Measurements from ENCODE around the gene CPOX. TPM values are rescaled to one million over a fixed set of nuclear protein-coding genes. Genes with fewer than 3 reads are reported as not detected.

The CPOX gene
- total RNA-seq, 2 experiments from 2014 or later: 51.1 to 52.2 TPM

GRCh38 chr3:98553753-98554152 is 39.7 kb downstream of the CPOX start:
- H3K9me3 Mint-ChIP-seq: no peaks in the 10 kb centered on the region
- H3K27me3 Mint-ChIP-seq: no peaks in the 10 kb centered on the region
- ATAC-seq (ENCODE audit: low read depth): no peak
- no peak for DNase-seq
- H3K27ac Mint-ChIP-seq: peak overlapping the region; percentile 93
- H3K4me1 Mint-ChIP-seq: peaks cover 77% of the 10 kb centered on the region
- POLR2A ChIA-PET: interaction anchor here (1.5 to 5.8 kb wide), 6 partner anchors 12 to 40 kb away, joined by 5 to 74 read pairs (median 10); partner anchors contain the start of genes CLDND1 and CPOX
- H3K4me3 Mint-ChIP-seq: peak overlapping the region; percentile 91
- peaks cover 45% of the 10 kb centered on the region for H3K36me3 Mint-ChIP-seq

- H3K36me3 Mint-ChIP-seq: peaks cover 52% of the 10 kb centered on the region
Observed at GRCh38 chr3:98553021-98553563, 40.3 kb downstream of the CPOX start.

GRCh38 chr3:98552232-98553020 is 41.0 kb downstream of the CPOX start:
- DNase-seq: no peak
- peaks cover 54% of the 10 kb centered on the region for H3K36me3 Mint-ChIP-seq
- peaks cover 74% of the 10 kb centered on the region for H3K4me1 Mint-ChIP-seq
- no peaks in the 10 kb centered on the region for H3K9me3 Mint-ChIP-seq
- ATAC-seq (ENCODE audit: low read depth): no peak
- peak overlapping the region; percentile 93 for H3K27ac Mint-ChIP-seq
- peak overlapping the region; percentile 91 for H3K4me3 Mint-ChIP-seq
- POLR2A ChIA-PET: interaction anchor here (0.6 to 5.8 kb wide), 5 partner anchors 11 to 29 kb away, joined by 3 to 74 read pairs (median 11); partner anchors contain the start of gene CLDND1
- H3K27me3 Mint-ChIP-seq: no peaks in the 10 kb centered on the region

More at GRCh38 chr3:98553021-98553563, 40.3 kb downstream of the CPOX start:
- ATAC-seq (ENCODE audit: low read depth) (no peak), DNase-seq (no peak)
- H3K27me3 Mint-ChIP-seq: no peaks in the 10 kb centered on the region
- H3K4me3 Mint-ChIP-seq: peak overlapping the region; percentile 91
- peaks cover 78% of the 10 kb centered on the region for H3K4me1 Mint-ChIP-seq
- H3K9me3 Mint-ChIP-seq: no peaks in the 10 kb centered on the region
- POLR2A ChIA-PET: interaction anchor here (0.6 to 5.8 kb wide), 7 partner anchors 12 to 40 kb away, joined by 3 to 74 read pairs (median 10); partner anchors contain the start of genes CLDND1 and CPOX
- peak overlapping the region; percentile 93 for H3K27ac Mint-ChIP-seq

- H3K4me1 Mint-ChIP-seq: peaks cover 69% of the 10 kb centered on the region
- H3K4me3 Mint-ChIP-seq: peak overlapping the region; percentile 91
Observed at GRCh38 chr3:98551754-98552153, 41.7 kb downstream of the CPOX start.

GRCh38 chr3:98551236-98551635 is 42.2 kb downstream of the CPOX start:
- POLR2A ChIA-PET: interaction anchor here (0.7 to 3.7 kb wide), 4 partner anchors 10 to 28 kb away, joined by 3 to 18 read pairs (median 10); partner anchors contain the start of gene CLDND1
- ATAC-seq (ENCODE audit: low read depth): no peak

More at GRCh38 chr3:98551754-98552153, 41.7 kb downstream of the CPOX start:
- H3K27ac Mint-ChIP-seq: peak overlapping the region; percentile 93
- H3K27me3 Mint-ChIP-seq: no peaks in the 10 kb centered on the region
- DNase-seq (no peak), ATAC-seq (ENCODE audit: low read depth) (no peak)
- peaks cover 54% of the 10 kb centered on the region for H3K36me3 Mint-ChIP-seq
- no peaks in the 10 kb centered on the region for H3K9me3 Mint-ChIP-seq
- POLR2A ChIA-PET: interaction anchor here (0.7 to 3.7 kb wide), 4 partner anchors 10 to 29 kb away, joined by 3 to 18 read pairs (median 10); partner anchors contain the start of gene CLDND1

GRCh38 chr3:98550833-98551232 is 42.6 kb downstream of the CPOX start:
- peaks cover 67% of the 10 kb centered on the region for H3K4me1 Mint-ChIP-seq
- peak overlapping the region; percentile 93 for H3K27ac Mint-ChIP-seq
- H3K27me3 Mint-ChIP-seq: no peaks in the 10 kb centered on the region
- H3K9me3 Mint-ChIP-seq: no peaks in the 10 kb centered on the region
- ATAC-seq (ENCODE audit: low read depth) (no peak), DNase-seq (no peak)
- H3K4me3 Mint-ChIP-seq: peak overlapping the region; percentile 28
- peaks cover 55% of the 10 kb centered on the region for H3K36me3 Mint-ChIP-seq
- POLR2A ChIA-PET: interaction anchor here (1.9 to 3.7 kb wide), 3 partner anchors 10 to 28 kb away, joined by 9 to 18 read pairs (median 12); partner anchors contain the start of gene CLDND1

More at GRCh38 chr3:98551236-98551635, 42.2 kb downstream of the CPOX start:
- no peak for DNase-seq
- peaks cover 54% of the 10 kb centered on the region for H3K36me3 Mint-ChIP-seq
- peak overlapping the region; percentile 93 for H3K27ac Mint-ChIP-seq
- H3K4me3 Mint-ChIP-seq: peak overlapping the region; percentile 91
- no peaks in the 10 kb centered on the region for H3K27me3 Mint-ChIP-seq
- no peaks in the 10 kb centered on the region for H3K9me3 Mint-ChIP-seq
- H3K4me1 Mint-ChIP-seq: peaks cover 66% of the 10 kb centered on the region

- Mint-ChIP-seq H3K27me3 (no peaks in the 10 kb centered on the region), H3K36me3 (peaks cover 58% of the 10 kb centered on the region), H3K4me1 (peaks cover 62% of the 10 kb centered on the region), H3K4me3 (no peak overlapping the region), H3K9me3 (no peaks in the 10 kb centered on the region), H3K27ac (no peak overlapping the region)
- DNase-seq: no peak
- no peak for ATAC-seq (ENCODE audit: low read depth)
- POLR2A ChIA-PET: interaction anchor here (1.5 kb wide), 1 partner anchor 15 kb away, joined by 4 read pairs; no protein-coding TSS in a partner anchor
Observed at GRCh38 chr3:98548544-98548943, 44.9 kb downstream of the CPOX start.

- Mint-ChIP-seq H3K27ac (peak overlapping the region; percentile 92), H3K27me3 (no peaks in the 10 kb centered on the region), H3K36me3 (peaks cover 51% of the 10 kb centered on the region), H3K9me3 (peaks cover 4% of the 10 kb centered on the region), H3K4me1 (peaks cover 59% of the 10 kb centered on the region), H3K4me3 (peak overlapping the region; percentile 82)
- DNase-seq (no peak), ATAC-seq (ENCODE audit: low read depth) (peak; percentile 72)
- POLR2A ChIA-PET: interaction anchor here (0.8 to 2.9 kb wide), 8 partner anchors 10 to 26 kb away, joined by 3 to 22 read pairs (median 5); partner anchors contain the start of gene CLDND1
Observed at GRCh38 chr3:98545940-98546339, 47.5 kb downstream of the CPOX start.

- no peak overlapping the region for H3K4me3 Mint-ChIP-seq
- no peak for ATAC-seq (ENCODE audit: low read depth)
- DNase-seq: no peak
- peaks cover 4% of the 10 kb centered on the region for H3K9me3 Mint-ChIP-seq
- POLR2A ChIA-PET: interaction anchor here (1.6 to 5.2 kb wide), 6 partner anchors 10 to 50 kb away, joined by 5 to 32 read pairs (median 20); partner anchors contain the start of genes CLDND1 and CPOX
- H3K4me1 Mint-ChIP-seq: peaks cover 47% of the 10 kb centered on the region
- peaks cover 29% of the 10 kb centered on the region for H3K36me3 Mint-ChIP-seq
- H3K27me3 Mint-ChIP-seq: no peaks in the 10 kb centered on the region
- H3K27ac Mint-ChIP-seq: peak overlapping the region; percentile 75
Observed at GRCh38 chr3:98542623-98543022, 50.8 kb downstream of the CPOX start.

- H3K4me3 Mint-ChIP-seq: peak overlapping the region; percentile 73
- peak overlapping the region; percentile 96 for H3K27ac Mint-ChIP-seq
- POLR2A ChIA-PET: interaction anchor here (1.0 to 5.2 kb wide), 7 partner anchors 8 to 51 kb away, joined by 3 to 32 read pairs (median 18); partner anchors contain the start of genes CLDND1 and CPOX
- no peaks in the 10 kb centered on the region for H3K27me3 Mint-ChIP-seq
- peaks cover 28% of the 10 kb centered on the region for H3K36me3 Mint-ChIP-seq
- ATAC-seq (ENCODE audit: low read depth): peak; percentile 38
- H3K4me1 Mint-ChIP-seq: peaks cover 53% of the 10 kb centered on the region
- no peak for DNase-seq
- peaks cover 4% of the 10 kb centered on the region for H3K9me3 Mint-ChIP-seq
Observed at GRCh38 chr3:98541695-98542094, 51.7 kb downstream of the CPOX start.

GRCh38 chr3:98540346-98540745 is 53.1 kb downstream of the CPOX start:
- DNase-seq (no peak), ATAC-seq (ENCODE audit: low read depth) (peak; percentile 68)
- Mint-ChIP-seq H3K4me3 (peak overlapping the region; percentile 57), H3K36me3 (peaks cover 28% of the 10 kb centered on the region), H3K9me3 (peaks cover 4% of the 10 kb centered on the region), H3K4me1 (peaks cover 54% of the 10 kb centered on the region), H3K27me3 (no peaks in the 10 kb centered on the region), H3K27ac (peak overlapping the region; percentile 85)
- POLR2A ChIA-PET: interaction anchor here (0.7 to 5.2 kb wide), 6 partner anchors 12 to 53 kb away, joined by 4 to 32 read pairs (median 20); partner anchors contain the start of genes CLDND1 and CPOX

GRCh38 chr3:98536456-98537017 is 56.9 kb downstream of the CPOX start:
- Mint-ChIP-seq H3K4me1 (peaks cover 47% of the 10 kb centered on the region), H3K36me3 (peaks cover 24% of the 10 kb centered on the region)
- peak; percentile 54 for ATAC-seq (ENCODE audit: low read depth)

More at GRCh38 chr3:98536456-98537017, 56.9 kb downstream of the CPOX start:
- Mint-ChIP-seq H3K4me3 (peak overlapping the region; percentile 25), H3K9me3 (peaks cover under 1% of the 10 kb centered on the region), H3K27me3 (no peaks in the 10 kb centered on the region), H3K27ac (peak overlapping the region; percentile 32)
- POLR2A ChIA-PET: interaction anchor here (1.0 to 3.1 kb wide), 9 partner anchors 10 to 57 kb away, joined by 3 to 24 read pairs (median 5); partner anchors contain the start of genes CLDND1 and CPOX
- DNase-seq: no peak
